HL-60 (cell line): Measurements from ENCODE around the gene HES5.

Source experiments
- CTCF ChIP-seq: IDR thresholded peaks from one replicate; pipeline ENCODE4 v1.5.1; 2011; ENCODE audit warnings: low read length, control low read depth, inconsistent platforms; ENCODE audit not compliant: insufficient read depth
- POLR2AphosphoS5 ChIP-seq: IDR thresholded peaks from 2 replicates; pipeline ENCODE4 v1.6.1; 2012; ENCODE audit warnings: low read depth
- REST ChIP-seq: IDR thresholded peaks from 2 replicates; pipeline ENCODE4 v1.6.1; 2012; ENCODE audit warnings: low read depth; ENCODE audit not compliant: insufficient replicate concordance

GRCh38 chr1:2509589-2509988 is 20.5 kb downstream of the HES5 start:
- TF ChIP-seq CTCF: no peak
- TF ChIP-seq POLR2AphosphoS5: no peak
- no peak for TF ChIP-seq REST
